Endothelial cell of umbilical vein (primary cell): ENCODE results near the gene DNAH11. TPM values are rescaled to one million over a fixed set of nuclear protein-coding genes. Genes with fewer than 3 reads are reported as not detected.

ENCODE experiments used
- BruUV-seq: library from RNA; stranded (reverse); fragments of 400-500 nt; replicated peaks from 2 replicates; lab custom pipeline; 2021; lab: Mats Ljungman, UMichigan
- CTCF ChIA-PET: fragments of 300-600, 350-600 bp; sonication (Branson Sonifier 250); formaldehyde crosslinking; loops from one replicate; lab custom pipeline; 2021; ENCODE audit warnings: antibody characterized with exemption, inconsistent platforms; lab: Charles Lee
- POLR2A ChIA-PET: fragments of 300-600, 350-600 bp; sonication (Branson Sonifier 250); formaldehyde crosslinking; loops from one replicate; lab custom pipeline; 2021; ENCODE audit warnings: antibody characterized with exemption, inconsistent platforms; lab: Charles Lee
- DNase-seq: peaks from one replicate; pipeline ENCODE4 v3.0.0-alpha.2; 2011; ENCODE audit warnings: low read depth, low spot score
- FAIRE-seq: peaks from 2 replicates; lab custom pipeline; 2011; peaks lifted over from hg19 to GRCh38; lab: Jason Lieb, UNC
- H2AFZ ChIP-seq: 2 replicates; pipeline ENCODE4 v1.6.0; 2012; ENCODE audit warnings: low read depth, low read length, control low read depth, inconsistent platforms
- H3K27ac ChIP-seq: 2 replicates; pipeline ENCODE4 v1.5.1; 2011; ENCODE audit warnings: low read depth, mild to moderate bottlenecking, control low read depth, low read length, moderate library complexity; ENCODE audit not compliant: insufficient read depth
- H3K27me3 ChIP-seq, 2 experiments: 2 replicates each; pipeline versions ENCODE4 v1.6.0 to v1.6.1; 2011; ENCODE audit warnings: low read length in 2 of 2, mixed read lengths in 1 of 2; ENCODE audit not compliant: control insufficient read depth in 2 of 2, insufficient read depth in 2 of 2
- H3K36me3 ChIP-seq, 2 experiments: 2 replicates in 1 of 2; 3 replicates in 1 of 2; pipeline ENCODE4 v1.5.1; 2011; ENCODE audit warnings: low read length in 2 of 2, mild to moderate bottlenecking in 1 of 2, moderate library complexity in 1 of 2; ENCODE audit not compliant: control insufficient read depth in 2 of 2, insufficient read depth in 2 of 2; ENCODE audit errors: extremely low read depth in 1 of 2
- H3K4me1 ChIP-seq: 3 replicates; pipeline ENCODE4 v1.5.1; 2011; ENCODE audit warnings: mild to moderate bottlenecking, low read length; ENCODE audit not compliant: control insufficient read depth, insufficient read depth; ENCODE audit errors: extremely low read depth
- H3K4me2 ChIP-seq: 2 replicates; pipeline ENCODE4 v1.6.1; 2011; ENCODE audit warnings: low read length, control low read depth, mixed read lengths; ENCODE audit not compliant: insufficient read depth
- H3K4me3 ChIP-seq, 3 experiments: fragments of 200-600 bp in 1 of 3; sonication (generic), shearing (Covaris generic) in 1 of 3; replicated peaks in 1 of 3; 2 replicates each; pipeline ENCODE4 v1.5.1; 2011 to 2016; ENCODE audit warnings: control low read depth in 3 of 3, low read length in 3 of 3, mild to moderate bottlenecking in 2 of 3, inconsistent platforms in 1 of 3, low read depth in 1 of 3, moderate library complexity in 1 of 3; ENCODE audit not compliant: insufficient read depth in 1 of 3
- H3K79me2 ChIP-seq: 2 replicates; pipeline ENCODE4 v1.6.0; 2012; ENCODE audit warnings: low read length, inconsistent platforms; ENCODE audit not compliant: control insufficient read depth, insufficient read depth
- H3K9ac ChIP-seq: replicated peaks from 2 replicates; pipeline ENCODE3; 2011; ENCODE audit warnings: low read length, control low read depth; ENCODE audit not compliant: insufficient read depth; ENCODE audit errors: extremely low read depth
- H3K9me1 ChIP-seq: replicated peaks from 3 replicates; pipeline ENCODE4 v1.6.0; 2011; ENCODE audit warnings: mild to moderate bottlenecking, low read length; ENCODE audit not compliant: control insufficient read depth, insufficient read depth; ENCODE audit errors: extremely low read depth
- H3K9me3 ChIP-seq: replicated peaks from 2 replicates; pipeline ENCODE4 v1.5.1; 2012; ENCODE audit warnings: low read length, inconsistent platforms; ENCODE audit not compliant: control insufficient read depth, insufficient read depth
- H4K20me1 ChIP-seq: replicated peaks from 2 replicates; pipeline ENCODE3; 2011; ENCODE audit warnings: mild to moderate bottlenecking, low read length; ENCODE audit not compliant: control insufficient read depth, insufficient read depth; ENCODE audit errors: extremely low read depth
- EZH2 ChIP-seq: IDR thresholded peaks from 2 replicates; pipeline ENCODE4 v1.6.1; 2012; ENCODE audit warnings: borderline replicate concordance, low read depth, mild to moderate bottlenecking, moderate library complexity, low read length, inconsistent platforms; ENCODE audit not compliant: severe bottlenecking
- FOS ChIP-seq: IDR thresholded peaks from 2 replicates; pipeline ENCODE4 v1.6.1; 2011; ENCODE audit warnings: mild to moderate bottlenecking, low read length, moderate library complexity, borderline replicate concordance; ENCODE audit not compliant: insufficient read depth
- JUN ChIP-seq: IDR thresholded peaks from 2 replicates; pipeline ENCODE4 v1.6.1; 2011; ENCODE audit warnings: borderline replicate concordance, low read depth; ENCODE audit not compliant: insufficient read length, insufficient read depth
- MAX ChIP-seq: IDR thresholded peaks from 2 replicates; pipeline ENCODE4 v1.6.1; 2011; ENCODE audit not compliant: insufficient read depth, insufficient read length
- MYC ChIP-seq: IDR thresholded peaks from one replicate; pipeline ENCODE4 v1.6.1; 2011; ENCODE audit warnings: mild to moderate bottlenecking, low read depth, low read length
- POLR2A ChIP-seq: IDR thresholded peaks from 2 replicates; pipeline ENCODE4 v1.6.1; 2012; ENCODE audit warnings: low read depth, mild to moderate bottlenecking, control low read depth, low read length
- dilution Hi-C: fragments of 300-500 bp; cut with MboI; formaldehyde crosslinking; loops from one replicate; pipeline ENCODE4 v1.15.0; 2019; ENCODE audit warnings: low sequenced_read_pairs; ENCODE audit not compliant: extremely low pct_ligation_motif_present
- intact Hi-C: fragments of 100-400 bp; cut with micrococcal nuclease; formaldehyde crosslinking; loops from one replicate; pipeline ENCODE4 v1.10.0; 2022
- polyA plus RNA-seq, 4 experiments: library from polyadenylated mRNA; depleted of rRNA in 3 of 4; stranded (reverse) in 3 of 4; unstranded in 1 of 4; fragments of >200 nt; gene quantifications; 2 replicates each; pipeline versions ENCODE4 v1.2.1 to v1.2.3, GENCODE V29; 2011 to 2012; ENCODE audit warnings: missing spikeins in 1 of 4
- total RNA-seq: library from RNA; stranded (reverse); gene quantifications from 2 replicates; pipeline ENCODE4 v1.2.3, GENCODE V29; 2021
- TF ChIP-seq, protein P1 (sequence below), 2 donors: IDR thresholded peaks; 1 replicate in 1 of 2; 2 replicates in 1 of 2; pipeline ENCODE4 v1.5.1; 2011; ENCODE audit warnings: low read length in 2 of 2, mild to moderate bottlenecking in 2 of 2, moderate library complexity in 2 of 2, control low read depth in 1 of 2, inconsistent platforms in 1 of 2, low read depth in 1 of 2; ENCODE audit not compliant: insufficient read depth in 1 of 2; ENCODE audit errors: extremely low read depth in 1 of 2

Gene DNAH11
- total and polyA plus RNA-seq, 2 donors (not counting 3 experiments of a cell fraction or from before 2014, with no cell fraction given) = 0.69 to 0.91 TPM

DNA sequence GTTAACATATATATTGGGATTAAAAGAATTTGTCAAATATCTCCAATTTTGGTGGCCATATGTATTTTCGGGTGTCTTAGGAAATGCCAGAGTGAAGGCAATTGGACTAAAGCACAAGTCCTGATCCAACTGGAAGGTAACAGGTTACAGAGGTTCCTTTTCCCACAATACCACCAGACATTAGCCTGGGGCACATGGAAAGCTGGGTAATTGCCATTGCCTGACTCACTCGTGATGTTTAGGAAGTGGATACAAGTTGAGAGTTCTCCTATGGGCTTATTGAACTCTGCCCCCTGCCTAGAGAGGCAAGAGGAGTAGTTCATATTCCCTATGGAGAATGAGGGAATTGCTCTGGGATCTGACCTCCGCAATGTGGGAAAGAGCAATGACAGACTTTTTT is 5.7 kb downstream of the DNAH11 start:
- Histone ChIP-seq H2AFZ (no peak overlapping the region), H3K9me3 (no peaks in the 10 kb centered on the region), H3K27me3 (peaks cover 12 to 23% of the 10 kb centered on the region in 2 experiments), H3K27ac (no peak overlapping the region), H3K9ac (no peak overlapping the region), H3K4me3 (no peak overlapping the region), H3K4me2 (no peak overlapping the region), H3K4me1 (peaks cover 7% of the 10 kb centered on the region), H3K79me2 (no peaks in the 10 kb centered on the region), H4K20me1 (no peaks in the 10 kb centered on the region), H3K9me1 (no peaks in the 10 kb centered on the region), H3K36me3 (no peaks in the 10 kb centered on the region)
- POLR2A ChIA-PET = no interaction called here
- TF ChIP-seq MAX (no peak), FOS (no peak), MYC (no peak), POLR2A (no peak), EZH2 (no peak), JUN (no peak)
- TF ChIP-seq, protein P1, sequence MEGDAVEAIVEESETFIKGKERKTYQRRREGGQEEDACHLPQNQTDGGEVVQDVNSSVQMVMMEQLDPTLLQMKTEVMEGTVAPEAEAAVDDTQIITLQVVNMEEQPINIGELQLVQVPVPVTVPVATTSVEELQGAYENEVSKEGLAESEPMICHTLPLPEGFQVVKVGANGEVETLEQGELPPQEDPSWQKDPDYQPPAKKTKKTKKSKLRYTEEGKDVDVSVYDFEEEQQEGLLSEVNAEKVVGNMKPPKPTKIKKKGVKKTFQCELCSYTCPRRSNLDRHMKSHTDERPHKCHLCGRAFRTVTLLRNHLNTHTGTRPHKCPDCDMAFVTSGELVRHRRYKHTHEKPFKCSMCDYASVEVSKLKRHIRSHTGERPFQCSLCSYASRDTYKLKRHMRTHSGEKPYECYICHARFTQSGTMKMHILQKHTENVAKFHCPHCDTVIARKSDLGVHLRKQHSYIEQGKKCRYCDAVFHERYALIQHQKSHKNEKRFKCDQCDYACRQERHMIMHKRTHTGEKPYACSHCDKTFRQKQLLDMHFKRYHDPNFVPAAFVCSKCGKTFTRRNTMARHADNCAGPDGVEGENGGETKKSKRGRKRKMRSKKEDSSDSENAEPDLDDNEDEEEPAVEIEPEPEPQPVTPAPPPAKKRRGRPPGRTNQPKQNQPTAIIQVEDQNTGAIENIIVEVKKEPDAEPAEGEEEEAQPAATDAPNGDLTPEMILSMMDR (IDR thresholded peaks at IDR 0.05; ENCODE audit: extremely low read depth in 1 of 2, insufficient read depth in 1 of 2, low read depth in 1 of 2, low read length in 2 of 2) = no peak
- FAIRE-seq (no peak), DNase-seq (no peak)
- intact Hi-C loops = loop anchor here (10.0 kb wide), 1 partner anchor 456 kb away; no protein-coding TSS in a partner anchor
- CTCF ChIA-PET = no interaction called here
- dilution Hi-C loops = no loop called here
- no TSS peak for BruUV-seq
